Suprapubic skin (tissue), 3 donors: ENCODE data around the gene MAP1LC3B.

Experiments used
- POLR2A ChIP-seq, 2 donors: fragments of 450-650 bp; IDR thresholded peaks; one replicate each; pipeline ENCODE4 v1.6.1; 2017; ENCODE audit warnings: antibody characterized with exemption in 2 of 2, mild to moderate bottlenecking in 2 of 2, moderate library complexity in 2 of 2
- TF ChIP-seq, protein P1 (sequence below), 2 donors: fragments of 200-600 bp in 1 of 2; fragments of 450-650 bp in 1 of 2; sonication (generic) in 1 of 2; IDR thresholded peaks; one replicate each; pipeline ENCODE4 v1.5.1; 2016 to 2019; ENCODE audit warnings: antibody characterized with exemption in 2 of 2, mild to moderate bottlenecking in 1 of 2, moderate library complexity in 1 of 2

DNA sequence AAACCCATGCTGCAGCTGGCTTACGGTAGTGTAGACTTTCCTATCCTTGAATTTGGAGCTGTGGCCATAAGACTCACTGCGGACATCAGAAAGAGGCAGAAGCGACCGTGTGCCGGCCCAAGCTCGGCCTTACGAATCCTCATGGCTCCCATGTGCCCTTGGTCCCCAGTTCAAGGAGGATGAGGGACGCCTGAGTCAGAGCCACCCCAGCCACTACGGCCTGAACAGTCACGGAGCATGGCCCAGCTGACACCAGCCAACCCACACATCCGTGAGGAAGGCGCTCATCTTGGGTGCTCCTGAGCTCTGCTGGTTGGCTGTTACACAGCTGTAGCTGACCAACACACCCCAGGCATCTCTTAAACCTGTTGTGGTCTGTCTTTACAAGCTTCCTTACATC lies 56.7 kb downstream of the MAP1LC3B start:
- TF ChIP-seq, protein P1, sequence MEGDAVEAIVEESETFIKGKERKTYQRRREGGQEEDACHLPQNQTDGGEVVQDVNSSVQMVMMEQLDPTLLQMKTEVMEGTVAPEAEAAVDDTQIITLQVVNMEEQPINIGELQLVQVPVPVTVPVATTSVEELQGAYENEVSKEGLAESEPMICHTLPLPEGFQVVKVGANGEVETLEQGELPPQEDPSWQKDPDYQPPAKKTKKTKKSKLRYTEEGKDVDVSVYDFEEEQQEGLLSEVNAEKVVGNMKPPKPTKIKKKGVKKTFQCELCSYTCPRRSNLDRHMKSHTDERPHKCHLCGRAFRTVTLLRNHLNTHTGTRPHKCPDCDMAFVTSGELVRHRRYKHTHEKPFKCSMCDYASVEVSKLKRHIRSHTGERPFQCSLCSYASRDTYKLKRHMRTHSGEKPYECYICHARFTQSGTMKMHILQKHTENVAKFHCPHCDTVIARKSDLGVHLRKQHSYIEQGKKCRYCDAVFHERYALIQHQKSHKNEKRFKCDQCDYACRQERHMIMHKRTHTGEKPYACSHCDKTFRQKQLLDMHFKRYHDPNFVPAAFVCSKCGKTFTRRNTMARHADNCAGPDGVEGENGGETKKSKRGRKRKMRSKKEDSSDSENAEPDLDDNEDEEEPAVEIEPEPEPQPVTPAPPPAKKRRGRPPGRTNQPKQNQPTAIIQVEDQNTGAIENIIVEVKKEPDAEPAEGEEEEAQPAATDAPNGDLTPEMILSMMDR (IDR thresholded peaks at IDR 0.05) = no peak
- no peak for TF ChIP-seq POLR2A (IDR thresholded peaks at IDR 0.05)
